OCI-LY1 (cell line): Measurements from ENCODE around the gene ACACA.

ENCODE experiments used
- EZH2 ChIP-seq: fragments of 200-600 bp; sonication (generic), shearing (Covaris generic); IDR thresholded peaks from 2 replicates; pipeline ENCODE4 v1.8.0; 2017; ENCODE audit warnings: borderline replicate concordance, mixed run types, mild to moderate bottlenecking, antibody characterized with exemption, low read length, moderate library complexity, mixed read lengths
- TF ChIP-seq, protein P1 (sequence below): fragments of 200-600 bp; sonication (generic), shearing (Covaris generic); IDR thresholded peaks from 2 replicates; pipeline ENCODE4 v1.5.1; 2017; ENCODE audit warnings: mild to moderate bottlenecking, antibody characterized with exemption, low read length, moderate library complexity, mixed read lengths

DNA sequence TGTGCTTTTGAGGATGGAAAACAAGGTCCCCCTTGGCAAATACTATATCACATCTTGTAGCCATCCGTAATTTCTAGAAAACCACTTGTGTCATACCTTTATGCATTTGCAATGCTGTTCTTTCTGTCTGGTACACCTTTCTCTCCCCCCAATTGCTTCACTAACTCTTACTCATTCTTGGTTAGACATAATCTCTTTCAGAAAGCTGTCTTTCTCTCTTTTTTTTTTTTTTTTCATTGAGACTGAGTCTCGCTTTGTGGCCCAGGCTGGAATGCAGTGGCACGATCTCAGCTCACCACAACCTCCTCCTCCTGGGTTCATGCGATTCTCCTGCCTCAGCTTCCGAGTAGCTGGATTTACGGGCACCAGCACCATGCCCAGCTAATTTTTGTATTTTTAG, 125.8 kb downstream of the ACACA start:
- TF ChIP-seq EZH2 = no peak
- TF ChIP-seq, protein P1, sequence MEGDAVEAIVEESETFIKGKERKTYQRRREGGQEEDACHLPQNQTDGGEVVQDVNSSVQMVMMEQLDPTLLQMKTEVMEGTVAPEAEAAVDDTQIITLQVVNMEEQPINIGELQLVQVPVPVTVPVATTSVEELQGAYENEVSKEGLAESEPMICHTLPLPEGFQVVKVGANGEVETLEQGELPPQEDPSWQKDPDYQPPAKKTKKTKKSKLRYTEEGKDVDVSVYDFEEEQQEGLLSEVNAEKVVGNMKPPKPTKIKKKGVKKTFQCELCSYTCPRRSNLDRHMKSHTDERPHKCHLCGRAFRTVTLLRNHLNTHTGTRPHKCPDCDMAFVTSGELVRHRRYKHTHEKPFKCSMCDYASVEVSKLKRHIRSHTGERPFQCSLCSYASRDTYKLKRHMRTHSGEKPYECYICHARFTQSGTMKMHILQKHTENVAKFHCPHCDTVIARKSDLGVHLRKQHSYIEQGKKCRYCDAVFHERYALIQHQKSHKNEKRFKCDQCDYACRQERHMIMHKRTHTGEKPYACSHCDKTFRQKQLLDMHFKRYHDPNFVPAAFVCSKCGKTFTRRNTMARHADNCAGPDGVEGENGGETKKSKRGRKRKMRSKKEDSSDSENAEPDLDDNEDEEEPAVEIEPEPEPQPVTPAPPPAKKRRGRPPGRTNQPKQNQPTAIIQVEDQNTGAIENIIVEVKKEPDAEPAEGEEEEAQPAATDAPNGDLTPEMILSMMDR = no peak
